Activated CD4-positive, alpha-beta T cell treated with anti-CD3 and anti-CD28 coated beads, Interleukin-2, amount 50 U/mL, for 24 hours (primary cell): ENCODE measurements around the gene MFGE8.

Experiments used
- DNase-seq, 2 donors: peaks; one replicate each; pipeline ENCODE4 v3.0.0-alpha.2; 2020; ENCODE audit warnings: low read depth in 1 of 2, low spot score in 1 of 2

Gene MFGE8

GRCh38 chr15:88920186-88920891 is 7.2 kb upstream of the MFGE8 start:
- DNase-seq: no peak

- DNase-seq: no peak
These were observed 5.6 kb upstream of the MFGE8 start for GRCh38 chr15:88918738-88919137.

GRCh38 chr15:88917760-88918159 is 4.6 kb upstream of the MFGE8 start:
- no peak for DNase-seq

GRCh38 chr15:88915354-88915753 is 2.2 kb upstream of the MFGE8 start:
- DNase-seq: no peak

- no peak for DNase-seq
These were observed 631 bp upstream of the MFGE8 start for GRCh38 chr15:88913850-88914169.

GRCh38 chr15:88912500-88912921 is 668 bp downstream of the MFGE8 start:
- DNase-seq: no peak

- DNase-seq: no peak
These were observed 1.4 kb downstream of the MFGE8 start for GRCh38 chr15:88911766-88912118.

- no peak for DNase-seq
These were observed 3.0 kb downstream of the MFGE8 start for GRCh38 chr15:88909956-88910831.

- no peak for DNase-seq
These were observed 4.2 kb downstream of the MFGE8 start for GRCh38 chr15:88908697-88909621.

GRCh38 chr15:88908123-88908522 is 5.1 kb downstream of the MFGE8 start:
- no peak for DNase-seq

GRCh38 chr15:88907111-88907510 is 6.1 kb downstream of the MFGE8 start:
- DNase-seq: no peak

GRCh38 chr15:88906551-88906950 is 6.6 kb downstream of the MFGE8 start:
- no peak for DNase-seq

GRCh38 chr15:88906130-88906529 is 7.0 kb downstream of the MFGE8 start:
- DNase-seq: no peak

GRCh38 chr15:88905576-88905975 is 7.6 kb downstream of the MFGE8 start:
- no peak for DNase-seq

- peak; percentile 81 to 86 for DNase-seq
These were observed 8.4 kb downstream of the MFGE8 start for GRCh38 chr15:88904624-88905327.

GRCh38 chr15:88904257-88904623 is 8.9 kb downstream of the MFGE8 start:
- DNase-seq: no peak

- no peak for DNase-seq
These were observed 10.3 kb downstream of the MFGE8 start for GRCh38 chr15:88902846-88903245.

- DNase-seq: no peak
These were observed 10.9 kb downstream of the MFGE8 start for GRCh38 chr15:88902221-88902835.

GRCh38 chr15:88901508-88902220 is 11.5 kb downstream of the MFGE8 start:
- no peak for DNase-seq

- no peak for DNase-seq
These were observed 12.2 kb downstream of the MFGE8 start for GRCh38 chr15:88900982-88901418.
